Measurements from ENCODE around the gene YIPF3.

- TF ChIP-seq, protein P1, sequence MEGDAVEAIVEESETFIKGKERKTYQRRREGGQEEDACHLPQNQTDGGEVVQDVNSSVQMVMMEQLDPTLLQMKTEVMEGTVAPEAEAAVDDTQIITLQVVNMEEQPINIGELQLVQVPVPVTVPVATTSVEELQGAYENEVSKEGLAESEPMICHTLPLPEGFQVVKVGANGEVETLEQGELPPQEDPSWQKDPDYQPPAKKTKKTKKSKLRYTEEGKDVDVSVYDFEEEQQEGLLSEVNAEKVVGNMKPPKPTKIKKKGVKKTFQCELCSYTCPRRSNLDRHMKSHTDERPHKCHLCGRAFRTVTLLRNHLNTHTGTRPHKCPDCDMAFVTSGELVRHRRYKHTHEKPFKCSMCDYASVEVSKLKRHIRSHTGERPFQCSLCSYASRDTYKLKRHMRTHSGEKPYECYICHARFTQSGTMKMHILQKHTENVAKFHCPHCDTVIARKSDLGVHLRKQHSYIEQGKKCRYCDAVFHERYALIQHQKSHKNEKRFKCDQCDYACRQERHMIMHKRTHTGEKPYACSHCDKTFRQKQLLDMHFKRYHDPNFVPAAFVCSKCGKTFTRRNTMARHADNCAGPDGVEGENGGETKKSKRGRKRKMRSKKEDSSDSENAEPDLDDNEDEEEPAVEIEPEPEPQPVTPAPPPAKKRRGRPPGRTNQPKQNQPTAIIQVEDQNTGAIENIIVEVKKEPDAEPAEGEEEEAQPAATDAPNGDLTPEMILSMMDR (IDR thresholded peaks at IDR 0.05), result no peak
- TF ChIP-seq POLR2A (IDR thresholded peaks at IDR 0.05; ENCODE audit: low read depth), result no peak
Observed at GRCh38 chr6:43509984-43510826, 6.5 kb downstream of the YIPF3 start, which contains the start of gene LRRC73.

Data from esophagus muscularis mucosa (tissue), 3 donors.